Sigmoid colon (tissue), 4 donors: ENCODE data around the gene TRMT2B.

ENCODE experiments used
- EP300 ChIP-seq, 4 donors: sonication (generic); formaldehyde crosslinking; IDR thresholded peaks; one replicate each; pipeline ENCODE4 v1.6.1; 2017; ENCODE audit warnings: antibody characterized with exemption in 4 of 4
- POLR2A ChIP-seq, 2 donors: fragments of 450-650 bp; IDR thresholded peaks; one replicate each; pipeline ENCODE4 v1.6.1; 2016; ENCODE audit warnings: antibody characterized with exemption in 2 of 2, mild to moderate bottlenecking in 2 of 2, moderate library complexity in 2 of 2
- TF ChIP-seq, protein P1 (sequence below), 4 experiments: fragments of 450-650 bp in 3 of 4; fragments of 200-600 bp in 1 of 4; IDR thresholded peaks; one replicate each; pipeline ENCODE4 v1.5.1; 2016 to 2019; ENCODE audit warnings: antibody characterized with exemption in 4 of 4, mild to moderate bottlenecking in 3 of 4, moderate library complexity in 2 of 4

- TF ChIP-seq POLR2A (IDR thresholded peaks at IDR 0.05) (no peak), EP300 (IDR thresholded peaks at IDR 0.05) (no peak)
- TF ChIP-seq, protein P1, sequence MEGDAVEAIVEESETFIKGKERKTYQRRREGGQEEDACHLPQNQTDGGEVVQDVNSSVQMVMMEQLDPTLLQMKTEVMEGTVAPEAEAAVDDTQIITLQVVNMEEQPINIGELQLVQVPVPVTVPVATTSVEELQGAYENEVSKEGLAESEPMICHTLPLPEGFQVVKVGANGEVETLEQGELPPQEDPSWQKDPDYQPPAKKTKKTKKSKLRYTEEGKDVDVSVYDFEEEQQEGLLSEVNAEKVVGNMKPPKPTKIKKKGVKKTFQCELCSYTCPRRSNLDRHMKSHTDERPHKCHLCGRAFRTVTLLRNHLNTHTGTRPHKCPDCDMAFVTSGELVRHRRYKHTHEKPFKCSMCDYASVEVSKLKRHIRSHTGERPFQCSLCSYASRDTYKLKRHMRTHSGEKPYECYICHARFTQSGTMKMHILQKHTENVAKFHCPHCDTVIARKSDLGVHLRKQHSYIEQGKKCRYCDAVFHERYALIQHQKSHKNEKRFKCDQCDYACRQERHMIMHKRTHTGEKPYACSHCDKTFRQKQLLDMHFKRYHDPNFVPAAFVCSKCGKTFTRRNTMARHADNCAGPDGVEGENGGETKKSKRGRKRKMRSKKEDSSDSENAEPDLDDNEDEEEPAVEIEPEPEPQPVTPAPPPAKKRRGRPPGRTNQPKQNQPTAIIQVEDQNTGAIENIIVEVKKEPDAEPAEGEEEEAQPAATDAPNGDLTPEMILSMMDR (IDR thresholded peaks at IDR 0.05) = no peak
Measured at GRCh38 chrX:100980608-100981497, 71.1 kb downstream of the TRMT2B start.
